ENCODE measurements around the gene TMEM54.

DNA sequence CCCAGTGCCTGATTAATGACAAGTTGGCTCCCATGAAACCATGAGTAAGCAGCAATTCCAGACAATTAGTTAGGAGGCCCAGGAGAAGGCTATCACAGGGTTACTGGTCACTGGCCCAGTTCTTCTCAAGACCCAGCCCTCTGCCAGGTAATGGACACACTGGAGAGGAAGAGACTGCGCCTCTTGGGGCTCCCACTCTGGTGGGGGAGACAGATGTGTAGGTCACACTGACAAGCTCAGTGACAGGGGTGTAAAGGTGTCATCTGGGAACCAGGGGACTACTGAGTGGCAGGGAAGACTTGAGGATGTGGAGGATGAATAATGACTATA is 10.0 kb downstream of the TMEM54 start:
- TF ChIP-seq, protein P1, sequence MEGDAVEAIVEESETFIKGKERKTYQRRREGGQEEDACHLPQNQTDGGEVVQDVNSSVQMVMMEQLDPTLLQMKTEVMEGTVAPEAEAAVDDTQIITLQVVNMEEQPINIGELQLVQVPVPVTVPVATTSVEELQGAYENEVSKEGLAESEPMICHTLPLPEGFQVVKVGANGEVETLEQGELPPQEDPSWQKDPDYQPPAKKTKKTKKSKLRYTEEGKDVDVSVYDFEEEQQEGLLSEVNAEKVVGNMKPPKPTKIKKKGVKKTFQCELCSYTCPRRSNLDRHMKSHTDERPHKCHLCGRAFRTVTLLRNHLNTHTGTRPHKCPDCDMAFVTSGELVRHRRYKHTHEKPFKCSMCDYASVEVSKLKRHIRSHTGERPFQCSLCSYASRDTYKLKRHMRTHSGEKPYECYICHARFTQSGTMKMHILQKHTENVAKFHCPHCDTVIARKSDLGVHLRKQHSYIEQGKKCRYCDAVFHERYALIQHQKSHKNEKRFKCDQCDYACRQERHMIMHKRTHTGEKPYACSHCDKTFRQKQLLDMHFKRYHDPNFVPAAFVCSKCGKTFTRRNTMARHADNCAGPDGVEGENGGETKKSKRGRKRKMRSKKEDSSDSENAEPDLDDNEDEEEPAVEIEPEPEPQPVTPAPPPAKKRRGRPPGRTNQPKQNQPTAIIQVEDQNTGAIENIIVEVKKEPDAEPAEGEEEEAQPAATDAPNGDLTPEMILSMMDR (IDR thresholded peaks at IDR 0.05): no peak
- no peak for TF ChIP-seq POLR2A (IDR thresholded peaks at IDR 0.05)
